ENCODE results near the gene CTBP2. TPM values are rescaled to one million over a fixed set of nuclear protein-coding genes. Genes with fewer than 3 reads are reported as not detected.

The CTBP2 gene
- total RNA-seq, 4 donors from 2014 or later: 74.8 to 103 (median 79.2) TPM

- 69 to 86% methylated on average over 1 to 2 of the region's 2 CpGs for WGBS, 2 donors (ENCODE audit: low coverage in 1 of 2)
- peak overlapping the region in 1 of 4 donors; percentile 85 for H3K27ac ChIP-seq
- no peaks in the 10 kb centered on the region for H3K9me3 ChIP-seq
- H3K4me3 ChIP-seq: no peak overlapping the region
- peaks cover 13 to 74% (median 26%) of the 10 kb centered on the region in 3 donors for H3K4me1 ChIP-seq
- H3K27me3 ChIP-seq: no peaks in the 10 kb centered on the region
- TF ChIP-seq CTCF (IDR thresholded peaks at IDR 0.05) (no peak), EP300 (IDR thresholded peaks at IDR 0.05) (no peak), POLR2A (IDR thresholded peaks at IDR 0.05) (no peak)
- peaks cover 0 to 30% of the 10 kb centered on the region in 2 donors for H3K36me3 ChIP-seq
- ATAC-seq: no peak
These were observed 47.5 kb downstream of the CTBP2 start for GRCh38 chr10:125112697-125113494.

- TF ChIP-seq CTCF (IDR thresholded peaks at IDR 0.05): no peak
- no peak for TF ChIP-seq EP300 (IDR thresholded peaks at IDR 0.05)
- TF ChIP-seq POLR2A (IDR thresholded peaks at IDR 0.05): no peak
- no peak for TF ChIP-seq POLR2AphosphoS5 (IDR thresholded peaks at IDR 0.05)
- ATAC-seq: no peak
- Histone ChIP-seq H3K27ac (no peak overlapping the region), H3K9me3 (no peaks in the 10 kb centered on the region), H3K4me3 (no peak overlapping the region), H3K36me3 (peaks cover 0 to 47% of the 10 kb centered on the region in 2 donors), H3K27me3 (no peaks in the 10 kb centered on the region), H3K4me1 (peaks cover 8 to 70% (median 15%) of the 10 kb centered on the region in 3 donors)
- 32 to 65% methylated on average over 5 of the region's 5 CpGs for WGBS, 2 donors (ENCODE audit: low coverage in 1 of 2)
These were observed 49.1 kb downstream of the CTBP2 start for GRCh38 chr10:125111118-125111727.

DNA sequence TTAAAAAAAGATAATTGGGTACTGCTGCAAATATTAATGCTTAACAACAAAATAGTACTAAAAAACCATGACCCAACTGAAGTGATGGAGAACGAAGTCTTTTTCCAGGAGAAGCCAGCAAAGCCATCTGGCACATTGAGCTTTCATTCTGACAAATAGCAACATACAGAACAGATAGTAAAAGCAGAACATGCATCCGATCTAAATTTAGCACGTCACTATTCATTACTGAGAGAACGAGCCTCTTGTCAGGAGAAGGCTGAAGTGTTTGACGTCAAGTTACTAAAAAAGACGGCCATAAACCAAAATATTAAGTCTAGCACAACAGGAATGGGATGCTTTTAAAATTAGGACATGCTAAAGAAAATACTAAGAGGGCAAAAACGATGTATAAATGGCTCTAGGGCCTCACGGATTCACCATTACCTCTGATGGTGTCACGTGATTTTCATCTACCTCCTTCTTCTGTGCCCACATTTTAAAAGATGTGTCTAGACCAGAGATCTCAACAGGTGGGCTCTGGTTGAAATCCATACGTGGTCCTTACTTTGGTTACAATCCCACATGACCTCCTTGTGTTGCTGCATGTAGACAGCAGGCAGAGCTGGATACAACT is 52.3 kb downstream of the CTBP2 start:
- Histone ChIP-seq H3K4me3 (no peak overlapping the region), H3K4me1 (peaks cover 0 to 70% (median 13%) of the 10 kb centered on the region in 3 donors), H3K27ac (no peak overlapping the region), H3K36me3 (peaks cover 0 to 54% of the 10 kb centered on the region in 2 donors), H3K27me3 (no peaks in the 10 kb centered on the region), H3K9me3 (no peaks in the 10 kb centered on the region)
- no peak for TF ChIP-seq EP300 (IDR thresholded peaks at IDR 0.05)
- TF ChIP-seq POLR2A (IDR thresholded peaks at IDR 0.05): no peak
- no peak for TF ChIP-seq POLR2AphosphoS5 (IDR thresholded peaks at IDR 0.05)
- no peak for TF ChIP-seq CTCF (IDR thresholded peaks at IDR 0.05)
- WGBS, 2 donors (ENCODE audit: low coverage in 1 of 2): 90 to 94% methylated on average over 8 to 10 of the region's 10 CpGs
- no peak for ATAC-seq

GRCh38 chr10:125107166-125107949 is 53.0 kb downstream of the CTBP2 start:
- TF ChIP-seq EP300 (IDR thresholded peaks at IDR 0.05) (no peak), CTCF (IDR thresholded peaks at IDR 0.05) (no peak), POLR2A (IDR thresholded peaks at IDR 0.05) (no peak), POLR2AphosphoS5 (IDR thresholded peaks at IDR 0.05) (no peak)
- H3K27ac ChIP-seq: no peak overlapping the region
- H3K36me3 ChIP-seq: peaks cover 0 to 59% of the 10 kb centered on the region in 2 donors
- H3K4me3 ChIP-seq: no peak overlapping the region
- no peaks in the 10 kb centered on the region for H3K9me3 ChIP-seq
- H3K27me3 ChIP-seq: no peaks in the 10 kb centered on the region
- no peak for ATAC-seq
- WGBS, 2 donors (ENCODE audit: low coverage in 1 of 2): 80 to 85% methylated on average over 3 to 4 of the region's 10 CpGs
- peaks cover 0 to 70% (median 13%) of the 10 kb centered on the region in 3 donors for H3K4me1 ChIP-seq

All from gastroesophageal sphincter (tissue), 4 donors.